ENCODE results near the gene ARID1B.

Gene ARID1B

DNA sequence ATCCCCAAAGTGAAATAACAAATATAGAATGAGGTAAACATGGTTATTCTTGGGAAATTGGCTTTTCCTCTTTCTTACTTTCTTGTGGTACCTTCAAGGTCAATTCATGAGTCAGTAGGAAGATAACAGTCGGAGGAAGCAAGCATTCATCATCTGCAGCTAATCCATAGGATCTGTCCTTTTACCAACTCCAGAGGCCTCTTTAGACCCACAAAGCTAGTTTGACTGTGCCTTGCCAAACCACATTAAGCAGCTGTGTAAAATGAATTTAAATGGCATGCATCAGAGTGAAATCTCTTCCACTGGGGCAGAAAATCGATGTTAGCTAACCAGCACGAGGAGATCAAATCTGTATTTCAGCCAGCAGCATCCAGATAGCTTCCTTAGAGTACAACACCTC lies 374.8 kb downstream of the ARID1B start:
- Histone ChIP-seq H3K27ac (ENCODE audit: poor library complexity, severe bottlenecking) (no peak overlapping the region), H3K4me3 (ENCODE audit: severe bottlenecking) (no peak overlapping the region), H3K4me1 (ENCODE audit: insufficient read depth, poor library complexity, severe bottlenecking) (peaks cover 22% of the 10 kb centered on the region), H3K9me3 (ENCODE audit: severe bottlenecking) (no peaks in the 10 kb centered on the region), H3K36me3 (ENCODE audit: low read depth) (peaks cover 4% of the 10 kb centered on the region), H3K27me3 (ENCODE audit: insufficient read depth, poor library complexity, severe bottlenecking) (no peaks in the 10 kb centered on the region)
- ATAC-seq (ENCODE audit: low read depth) (no peak), DNase-seq (ENCODE audit: low spot score) (no peak)
- TF ChIP-seq, protein P1, sequence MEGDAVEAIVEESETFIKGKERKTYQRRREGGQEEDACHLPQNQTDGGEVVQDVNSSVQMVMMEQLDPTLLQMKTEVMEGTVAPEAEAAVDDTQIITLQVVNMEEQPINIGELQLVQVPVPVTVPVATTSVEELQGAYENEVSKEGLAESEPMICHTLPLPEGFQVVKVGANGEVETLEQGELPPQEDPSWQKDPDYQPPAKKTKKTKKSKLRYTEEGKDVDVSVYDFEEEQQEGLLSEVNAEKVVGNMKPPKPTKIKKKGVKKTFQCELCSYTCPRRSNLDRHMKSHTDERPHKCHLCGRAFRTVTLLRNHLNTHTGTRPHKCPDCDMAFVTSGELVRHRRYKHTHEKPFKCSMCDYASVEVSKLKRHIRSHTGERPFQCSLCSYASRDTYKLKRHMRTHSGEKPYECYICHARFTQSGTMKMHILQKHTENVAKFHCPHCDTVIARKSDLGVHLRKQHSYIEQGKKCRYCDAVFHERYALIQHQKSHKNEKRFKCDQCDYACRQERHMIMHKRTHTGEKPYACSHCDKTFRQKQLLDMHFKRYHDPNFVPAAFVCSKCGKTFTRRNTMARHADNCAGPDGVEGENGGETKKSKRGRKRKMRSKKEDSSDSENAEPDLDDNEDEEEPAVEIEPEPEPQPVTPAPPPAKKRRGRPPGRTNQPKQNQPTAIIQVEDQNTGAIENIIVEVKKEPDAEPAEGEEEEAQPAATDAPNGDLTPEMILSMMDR (IDR thresholded peaks at IDR 0.05; ENCODE audit: poor library complexity, severe bottlenecking), result no peak

DNA sequence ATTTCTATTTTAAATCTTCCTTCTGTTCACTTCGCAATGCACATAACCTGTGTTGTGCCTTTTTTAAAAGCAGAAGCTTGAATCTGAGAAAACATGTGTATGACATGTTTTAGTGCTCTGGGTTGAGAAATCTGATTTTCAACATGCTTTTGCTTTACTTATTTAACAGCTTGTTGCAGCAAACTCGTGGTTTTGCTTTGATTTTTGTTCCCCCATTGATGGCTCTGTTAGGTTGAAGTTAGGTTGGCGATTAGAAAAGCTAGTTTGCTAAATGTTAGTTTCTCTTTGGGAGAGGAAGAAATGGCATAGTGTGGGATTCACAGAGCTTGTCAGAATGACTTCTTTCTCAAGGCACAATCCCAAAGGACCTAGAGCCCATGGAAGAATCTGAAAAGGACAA lies 375.4 kb downstream of the ARID1B start:
- DNase-seq (ENCODE audit: low spot score), result no peak
- peaks cover 4% of the 10 kb centered on the region for H3K36me3 ChIP-seq (ENCODE audit: low read depth)
- peaks cover 22% of the 10 kb centered on the region for H3K4me1 ChIP-seq (ENCODE audit: insufficient read depth, poor library complexity, severe bottlenecking)
- no peak for ATAC-seq (ENCODE audit: low read depth)
- H3K9me3 ChIP-seq (ENCODE audit: severe bottlenecking), result no peaks in the 10 kb centered on the region
- H3K4me3 ChIP-seq (ENCODE audit: severe bottlenecking), result no peak overlapping the region
- no peaks in the 10 kb centered on the region for H3K27me3 ChIP-seq (ENCODE audit: insufficient read depth, poor library complexity, severe bottlenecking)
- TF ChIP-seq, protein P1 (IDR thresholded peaks at IDR 0.05; ENCODE audit: poor library complexity, severe bottlenecking), result no peak
- no peak overlapping the region for H3K27ac ChIP-seq (ENCODE audit: poor library complexity, severe bottlenecking)

DNA sequence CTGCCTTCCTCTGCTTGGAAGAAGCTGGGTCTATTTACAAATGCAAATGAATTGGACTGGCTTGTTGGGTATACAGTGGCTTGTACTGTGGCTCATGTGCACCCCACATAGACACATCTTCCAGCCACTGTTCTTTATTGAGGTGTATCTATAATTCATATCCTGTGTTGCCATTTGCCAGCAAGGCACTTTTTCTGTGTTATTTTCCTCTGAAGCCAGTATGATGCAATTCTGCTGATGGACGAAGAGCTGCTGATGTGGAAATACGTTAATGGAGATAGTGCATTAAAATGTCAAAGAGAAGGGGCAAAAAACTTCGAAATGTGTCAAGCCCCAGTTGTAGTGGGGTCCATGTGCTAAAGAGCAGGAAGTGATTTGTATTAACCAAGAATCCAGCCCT lies 378.6 kb downstream of the ARID1B start:
- peaks cover 4% of the 10 kb centered on the region; the same call in 1 of the 2 replicates for H3K36me3 ChIP-seq (ENCODE audit: low read depth)
- no peak overlapping the region for H3K27ac ChIP-seq (ENCODE audit: poor library complexity, severe bottlenecking)
- ATAC-seq (ENCODE audit: low read depth) (no peak), DNase-seq (ENCODE audit: low spot score) (no peak)
- TF ChIP-seq, protein P1 (IDR thresholded peaks at IDR 0.05; ENCODE audit: poor library complexity, severe bottlenecking), result no peak
- H3K4me1 ChIP-seq (ENCODE audit: insufficient read depth, poor library complexity, severe bottlenecking), result no peaks in the 10 kb centered on the region
- H3K27me3 ChIP-seq (ENCODE audit: insufficient read depth, poor library complexity, severe bottlenecking), result no peaks in the 10 kb centered on the region
- no peaks in the 10 kb centered on the region for H3K9me3 ChIP-seq (ENCODE audit: severe bottlenecking)
- H3K4me3 ChIP-seq (ENCODE audit: severe bottlenecking), result no peak overlapping the region

DNA sequence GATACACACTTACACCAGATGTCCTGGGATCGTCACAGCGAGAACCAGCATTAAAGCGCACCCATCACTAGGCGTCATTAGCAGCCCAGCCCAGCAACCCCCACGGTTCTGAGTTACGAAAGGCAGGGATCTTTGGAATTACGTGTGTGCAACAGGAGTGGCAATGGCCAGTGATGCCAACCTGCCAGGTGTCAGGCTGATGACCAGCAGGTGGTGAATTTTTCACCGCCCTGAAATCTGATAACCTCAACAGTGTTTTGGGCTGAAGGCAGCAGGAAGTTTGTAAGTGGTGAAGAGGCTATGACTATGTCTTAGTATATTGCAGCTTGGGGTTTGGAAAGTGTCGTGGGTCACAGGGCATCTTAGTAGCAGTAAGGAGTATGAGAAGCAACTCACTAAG lies 380.1 kb downstream of the ARID1B start:
- Histone ChIP-seq H3K27ac (ENCODE audit: poor library complexity, severe bottlenecking) (no peak overlapping the region), H3K36me3 (ENCODE audit: low read depth) (no peaks in the 10 kb centered on the region; the same call in 1 of the 2 replicates), H3K4me1 (ENCODE audit: insufficient read depth, poor library complexity, severe bottlenecking) (no peaks in the 10 kb centered on the region), H3K27me3 (ENCODE audit: insufficient read depth, poor library complexity, severe bottlenecking) (no peaks in the 10 kb centered on the region), H3K9me3 (ENCODE audit: severe bottlenecking) (no peaks in the 10 kb centered on the region), H3K4me3 (ENCODE audit: severe bottlenecking) (no peak overlapping the region)
- TF ChIP-seq, protein P1 (IDR thresholded peaks at IDR 0.05; ENCODE audit: poor library complexity, severe bottlenecking), result no peak
- ATAC-seq (ENCODE audit: low read depth) (no peak), DNase-seq (ENCODE audit: low spot score) (no peak)

DNA sequence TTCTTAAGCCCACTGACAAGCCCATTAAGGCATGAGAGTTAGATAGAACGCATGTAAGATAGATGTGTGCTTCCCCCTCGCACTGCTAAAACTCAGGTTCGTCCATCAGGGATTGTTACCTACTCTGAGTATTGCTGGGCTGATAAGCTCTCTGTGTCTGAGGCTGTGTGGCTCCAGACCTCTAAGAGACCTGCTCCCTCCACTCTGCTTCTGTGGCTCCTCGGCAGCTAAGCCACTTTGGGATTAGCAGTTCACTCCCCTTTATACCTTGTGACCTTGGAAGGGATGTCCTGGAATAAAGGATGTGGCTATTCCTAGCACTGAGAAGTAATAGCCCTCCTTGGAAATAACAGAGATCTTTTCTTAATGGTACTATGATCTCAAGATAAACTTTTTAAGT lies 381.3 kb downstream of the ARID1B start:
- TF ChIP-seq, protein P1 (IDR thresholded peaks at IDR 0.05; ENCODE audit: poor library complexity, severe bottlenecking), result no peak
- no peaks in the 10 kb centered on the region; the same call in 1 of the 2 replicates for H3K36me3 ChIP-seq (ENCODE audit: low read depth)
- no peak for DNase-seq (ENCODE audit: low spot score)
- H3K4me1 ChIP-seq (ENCODE audit: insufficient read depth, poor library complexity, severe bottlenecking), result no peaks in the 10 kb centered on the region
- no peak for ATAC-seq (ENCODE audit: low read depth)
- H3K4me3 ChIP-seq (ENCODE audit: severe bottlenecking), result no peak overlapping the region
- H3K27ac ChIP-seq (ENCODE audit: poor library complexity, severe bottlenecking), result no peak overlapping the region
- no peaks in the 10 kb centered on the region for H3K27me3 ChIP-seq (ENCODE audit: insufficient read depth, poor library complexity, severe bottlenecking)
- no peaks in the 10 kb centered on the region for H3K9me3 ChIP-seq (ENCODE audit: severe bottlenecking)
